ENCODE results near the gene ZNF487. TPM values are rescaled to one million over a fixed set of nuclear protein-coding genes. Genes with fewer than 3 reads are reported as not detected.

Gene ZNF487
- total RNA-seq, 1 experiment from 2014 or later: 7.6 TPM

DNA sequence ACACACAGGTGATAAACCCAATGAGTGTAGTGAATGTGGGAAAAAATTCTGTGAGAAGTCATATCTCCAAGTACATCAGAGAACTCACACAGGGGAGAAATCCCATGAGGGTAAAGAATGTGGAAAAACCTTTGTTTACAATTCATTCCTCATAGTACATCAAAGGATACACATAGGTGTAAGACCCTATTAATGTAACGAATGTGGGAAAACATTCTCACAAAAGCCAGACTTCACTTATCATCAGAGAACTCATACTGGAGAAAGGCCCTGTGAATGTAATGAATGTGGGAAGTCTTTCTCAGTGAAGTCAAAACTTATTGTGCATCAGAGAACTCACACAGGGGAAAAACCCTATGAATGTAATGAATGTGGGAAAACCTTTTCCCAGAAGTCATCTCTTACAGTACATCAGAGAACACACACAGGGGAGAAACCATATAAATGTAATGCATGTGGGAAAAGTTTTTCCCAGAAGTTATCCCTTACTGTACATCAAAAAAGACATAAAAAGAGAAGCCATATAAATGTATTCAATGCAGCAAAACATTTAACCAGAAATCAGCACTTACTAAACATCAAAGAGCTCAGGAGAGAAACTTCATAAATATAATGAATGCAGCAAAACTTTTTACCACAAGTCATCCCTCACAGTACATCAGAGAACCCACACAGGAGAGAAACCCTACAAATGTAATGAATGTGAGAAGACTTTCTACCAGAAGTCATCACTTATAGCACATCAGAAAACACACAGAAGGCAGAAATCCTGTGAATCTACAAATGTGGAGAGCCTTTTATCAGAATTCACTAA, 87.7 kb downstream of the ZNF487 start:
- TF ChIP-seq POLR2AphosphoS5 (IDR thresholded peaks at IDR 0.05; ENCODE audit: low read depth, low read length) (no peak), REST (IDR thresholded peaks at IDR 0.05; ENCODE audit: insufficient read depth in 1 of 2, low read depth in 2 of 2, low read length in 1 of 2) (no peak), CTCF (IDR thresholded peaks at IDR 0.05) (no peak), TCF7L2 (IDR thresholded peaks at IDR 0.05; ENCODE audit: low read depth, low read length) (no peak), SIN3A (IDR thresholded peaks at IDR 0.05; ENCODE audit: borderline replicate concordance, insufficient read depth, low read depth, low read length) (no peak)
- ChIA-PET CTCF (no interaction called here), POLR2A (no interaction called here)
- no peak for ATAC-seq
- intact Hi-C loops (cut with micrococcal nuclease; ENCODE audit: unreplicated experiment) (no loop called here), in situ Hi-C loops (cut with HindIII; ENCODE audit: low pct_unique_long_range_greater_than_20kb, low sequenced_read_pairs) (no loop called here)
- DNase-seq (ENCODE audit: low read depth, low spot score): no peak
- no peak overlapping the region for H3K27ac ChIP-seq (ENCODE audit: low read length)
- peaks cover 51% of the 10 kb centered on the region for H3K9me3 ChIP-seq (ENCODE audit: control insufficient read depth, insufficient read depth, low read depth, low read length)
- no peak overlapping the region for H3K4me3 ChIP-seq (ENCODE audit: low read depth in 2 of 2, low read length in 2 of 2)
- no TSS peak for BruUV-seq (replicated peaks)
- H3K27me3 ChIP-seq (ENCODE audit: control insufficient read depth, insufficient read depth, low read length): no peaks in the 10 kb centered on the region
- no peaks in the 10 kb centered on the region for H3K4me1 ChIP-seq (ENCODE audit: control insufficient read depth, insufficient read depth, low read length)
- no peaks in the 10 kb centered on the region for H3K36me3 ChIP-seq (ENCODE audit: control insufficient read depth, insufficient read depth, low read length)

Other genes with a start within 250 kb of the ZNF487 start
- gene RASGEF1A, start 170.0 kb upstream of the ZNF487 start, total RNA-seq (2021; ENCODE audit: unreplicated experiment): 19.5 TPM
- not detected for gene FXYD4, start 65.5 kb upstream of the ZNF487 start, total RNA-seq (2021; ENCODE audit: unreplicated experiment)
- gene HNRNPF, start 27.9 kb upstream of the ZNF487 start, total RNA-seq (2021; ENCODE audit: unreplicated experiment): 466 TPM
- gene ZNF239, start 137.5 kb downstream of the ZNF487 start, total RNA-seq (2021; ENCODE audit: unreplicated experiment): 18.5 TPM
- 10.6 TPM for gene ZNF485, start 169.3 kb downstream of the ZNF487 start, total RNA-seq (2021; ENCODE audit: unreplicated experiment)
- gene ZNF32, start 211.8 kb downstream of the ZNF487 start, total RNA-seq (2021; ENCODE audit: unreplicated experiment): 35.6 TPM

Data from Panc1 (cell line).